Measurements from ENCODE around the gene SKAP1.

SKAP1 gene

GRCh38 chr17:48144976-48145798 is 284.8 kb downstream of the SKAP1 start:
- no peaks in the 10 kb centered on the region for H3K36me3 ChIP-seq (ENCODE audit: insufficient read depth, low read length)
- peaks cover 86% of the 10 kb centered on the region for H3K27me3 ChIP-seq (ENCODE audit: insufficient read depth, low read length)
- H3K4me3 ChIP-seq (ENCODE audit: low read depth, low read length): no peak overlapping the region
- H3K79me2 ChIP-seq (ENCODE audit: control insufficient read depth, insufficient read depth, low read length, unreplicated experiment): no peaks in the 10 kb centered on the region
- H2AFZ ChIP-seq (ENCODE audit: low read length, unreplicated experiment): no peak overlapping the region
- no peaks in the 10 kb centered on the region for H3K4me1 ChIP-seq (ENCODE audit: control insufficient read depth, insufficient read depth, low read length, unreplicated experiment)
- no peak overlapping the region for H3K27ac ChIP-seq (ENCODE audit: low read depth, low read length)

DNA sequence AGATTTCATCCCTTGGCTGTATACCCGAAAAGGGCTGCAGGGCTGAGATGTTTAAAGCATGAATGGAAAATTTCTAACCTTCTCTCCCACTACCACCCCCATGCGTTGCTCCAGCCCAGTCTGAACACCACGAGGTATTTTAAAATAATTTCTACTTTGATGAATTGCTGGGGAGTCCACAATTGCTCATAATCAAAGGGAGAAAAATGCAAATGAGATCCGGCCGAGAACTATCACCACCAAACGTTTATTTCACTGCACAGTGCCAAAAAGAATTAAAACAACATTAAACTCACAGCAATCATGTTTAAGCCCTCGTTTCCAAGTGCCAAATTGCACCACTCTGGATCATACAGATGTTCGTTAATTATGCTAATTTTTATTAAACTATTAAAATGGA is 285.8 kb downstream of the SKAP1 start:
- Histone ChIP-seq H3K36me3 (ENCODE audit: insufficient read depth, low read length) (no peaks in the 10 kb centered on the region), H3K79me2 (ENCODE audit: control insufficient read depth, insufficient read depth, low read length, unreplicated experiment) (no peaks in the 10 kb centered on the region), H3K4me3 (ENCODE audit: low read depth, low read length) (no peak overlapping the region), H3K27me3 (ENCODE audit: insufficient read depth, low read length) (peaks cover 83% of the 10 kb centered on the region), H3K4me1 (ENCODE audit: control insufficient read depth, insufficient read depth, low read length, unreplicated experiment) (no peaks in the 10 kb centered on the region), H3K27ac (ENCODE audit: low read depth, low read length) (no peak overlapping the region), H2AFZ (ENCODE audit: low read length, unreplicated experiment) (no peak overlapping the region)

DNA sequence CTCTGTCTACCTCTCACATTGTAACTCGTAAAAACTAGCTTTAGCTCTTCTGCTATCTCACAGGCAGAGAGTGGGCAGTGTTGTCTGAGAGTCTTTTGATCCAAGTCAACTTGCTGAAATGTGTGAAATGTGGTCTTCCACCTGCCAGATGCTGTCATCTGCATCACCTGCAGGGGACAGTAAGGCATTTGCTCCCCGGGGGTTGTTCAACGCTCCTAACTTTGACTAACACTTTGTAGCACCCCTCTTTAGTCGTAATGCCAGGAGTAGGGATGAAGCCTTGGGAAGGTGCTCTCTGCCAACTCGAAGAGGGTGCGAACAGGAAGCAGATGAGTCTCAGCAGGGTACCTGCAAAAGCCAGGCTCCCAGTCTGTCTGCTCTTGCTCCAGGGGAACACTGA is 286.4 kb downstream of the SKAP1 start:
- peaks cover 77% of the 10 kb centered on the region for H3K27me3 ChIP-seq (ENCODE audit: insufficient read depth, low read length)
- H2AFZ ChIP-seq (ENCODE audit: low read length, unreplicated experiment): no peak overlapping the region

DNA sequence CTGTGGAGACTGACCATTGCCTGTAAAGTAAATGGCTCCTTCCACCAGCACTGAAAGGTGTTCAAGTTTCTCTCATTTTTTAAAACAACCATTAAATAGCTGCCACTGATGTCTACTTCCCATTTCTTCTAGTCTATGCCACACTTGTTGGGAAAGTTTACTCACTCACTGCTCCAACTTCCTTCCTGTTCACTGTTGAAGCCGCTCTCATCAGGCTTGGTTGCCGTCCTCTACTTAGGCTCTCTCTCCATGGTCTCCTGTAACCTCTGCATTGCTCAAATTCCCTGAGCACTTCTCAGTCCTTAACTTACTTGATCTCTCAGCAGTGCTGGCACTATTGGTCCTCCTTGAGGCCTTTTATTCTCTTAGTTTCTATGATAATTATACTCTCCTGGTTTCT is 290.1 kb downstream of the SKAP1 start:
- no peaks in the 10 kb centered on the region for H3K4me1 ChIP-seq (ENCODE audit: control insufficient read depth, insufficient read depth, low read length, unreplicated experiment)
- H3K36me3 ChIP-seq (ENCODE audit: insufficient read depth, low read length): no peaks in the 10 kb centered on the region
- H3K27ac ChIP-seq (ENCODE audit: low read depth, low read length): no peak overlapping the region
- H2AFZ ChIP-seq (ENCODE audit: low read length, unreplicated experiment): no peak overlapping the region
- H3K27me3 ChIP-seq (ENCODE audit: insufficient read depth, low read length): peaks cover 53% of the 10 kb centered on the region
- H3K79me2 ChIP-seq (ENCODE audit: control insufficient read depth, insufficient read depth, low read length, unreplicated experiment): no peaks in the 10 kb centered on the region
- H3K4me3 ChIP-seq (ENCODE audit: low read depth, low read length): no peak overlapping the region

More for the DNA sequence above, 286.4 kb downstream of the SKAP1 start:
- no peak overlapping the region for H3K4me3 ChIP-seq (ENCODE audit: low read depth, low read length)
- no peaks in the 10 kb centered on the region for H3K4me1 ChIP-seq (ENCODE audit: control insufficient read depth, insufficient read depth, low read length, unreplicated experiment)
- H3K79me2 ChIP-seq (ENCODE audit: control insufficient read depth, insufficient read depth, low read length, unreplicated experiment): no peaks in the 10 kb centered on the region
- H3K36me3 ChIP-seq (ENCODE audit: insufficient read depth, low read length): no peaks in the 10 kb centered on the region
- H3K27ac ChIP-seq (ENCODE audit: low read depth, low read length): no peak overlapping the region

- H3K4me1 ChIP-seq (ENCODE audit: control insufficient read depth, insufficient read depth, low read length, unreplicated experiment): no peaks in the 10 kb centered on the region
- no peaks in the 10 kb centered on the region for H3K79me2 ChIP-seq (ENCODE audit: control insufficient read depth, insufficient read depth, low read length, unreplicated experiment)
- H3K27me3 ChIP-seq (ENCODE audit: insufficient read depth, low read length): peaks cover 31% of the 10 kb centered on the region
- no peak overlapping the region for H3K27ac ChIP-seq (ENCODE audit: low read depth, low read length)
- no peak overlapping the region for H2AFZ ChIP-seq (ENCODE audit: low read length, unreplicated experiment)
- H3K4me3 ChIP-seq (ENCODE audit: low read depth, low read length): no peak overlapping the region
- H3K36me3 ChIP-seq (ENCODE audit: insufficient read depth, low read length): no peaks in the 10 kb centered on the region
These were observed 292.4 kb downstream of the SKAP1 start for GRCh38 chr17:48137656-48138055.

- H3K4me1 ChIP-seq (ENCODE audit: control insufficient read depth, insufficient read depth, low read length, unreplicated experiment): no peaks in the 10 kb centered on the region
- no peak overlapping the region for H3K4me3 ChIP-seq (ENCODE audit: low read depth, low read length)
- no peak overlapping the region for H3K27ac ChIP-seq (ENCODE audit: low read depth, low read length)
- no peak overlapping the region for H2AFZ ChIP-seq (ENCODE audit: low read length, unreplicated experiment)
- H3K27me3 ChIP-seq (ENCODE audit: insufficient read depth, low read length): peaks cover 11% of the 10 kb centered on the region
- no peaks in the 10 kb centered on the region for H3K36me3 ChIP-seq (ENCODE audit: insufficient read depth, low read length)
- H3K79me2 ChIP-seq (ENCODE audit: control insufficient read depth, insufficient read depth, low read length, unreplicated experiment): no peaks in the 10 kb centered on the region
These were observed 295.0 kb downstream of the SKAP1 start for GRCh38 chr17:48134912-48135480.

DNA sequence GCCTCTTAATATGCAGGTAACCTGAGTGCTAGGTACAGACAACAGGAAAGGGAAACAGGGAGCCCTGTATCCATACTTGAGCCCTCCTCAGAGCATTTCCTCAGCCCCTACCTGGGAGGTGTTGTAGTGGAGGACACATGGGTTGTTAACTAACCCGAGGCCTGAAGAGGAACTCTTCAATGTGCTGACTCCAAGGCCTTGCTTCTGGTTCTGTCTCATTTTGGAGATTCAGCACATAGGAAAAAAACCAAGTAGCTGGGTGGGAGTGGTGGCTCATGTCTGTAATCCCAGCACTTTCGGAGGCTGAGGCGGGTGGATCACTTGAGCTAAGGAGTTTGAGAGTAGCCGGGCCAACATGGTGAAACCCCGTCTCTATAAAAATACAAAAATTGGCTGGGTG is 297.6 kb downstream of the SKAP1 start:
- H3K79me2 ChIP-seq (ENCODE audit: control insufficient read depth, insufficient read depth, low read length, unreplicated experiment): no peaks in the 10 kb centered on the region
- H2AFZ ChIP-seq (ENCODE audit: low read length, unreplicated experiment): no peak overlapping the region
- H3K27me3 ChIP-seq (ENCODE audit: insufficient read depth, low read length): peaks cover 2% of the 10 kb centered on the region; the same call in 1 of the 2 replicates
- no peak overlapping the region for H3K27ac ChIP-seq (ENCODE audit: low read depth, low read length)
- no peak overlapping the region for H3K4me3 ChIP-seq (ENCODE audit: low read depth, low read length)
- H3K36me3 ChIP-seq (ENCODE audit: insufficient read depth, low read length): no peaks in the 10 kb centered on the region
- H3K4me1 ChIP-seq (ENCODE audit: control insufficient read depth, insufficient read depth, low read length, unreplicated experiment): peaks cover 5% of the 10 kb centered on the region

- Histone ChIP-seq H3K4me3 (ENCODE audit: low read depth, low read length) (no peak overlapping the region), H3K27me3 (ENCODE audit: insufficient read depth, low read length) (no peaks in the 10 kb centered on the region), H3K79me2 (ENCODE audit: control insufficient read depth, insufficient read depth, low read length, unreplicated experiment) (no peaks in the 10 kb centered on the region), H3K36me3 (ENCODE audit: insufficient read depth, low read length) (no peaks in the 10 kb centered on the region), H3K27ac (ENCODE audit: low read depth, low read length) (no peak overlapping the region), H3K4me1 (ENCODE audit: control insufficient read depth, insufficient read depth, low read length, unreplicated experiment) (peaks cover 9% of the 10 kb centered on the region), H2AFZ (ENCODE audit: low read length, unreplicated experiment) (no peak overlapping the region)
These were observed 298.7 kb downstream of the SKAP1 start for GRCh38 chr17:48131216-48131824.

DNA sequence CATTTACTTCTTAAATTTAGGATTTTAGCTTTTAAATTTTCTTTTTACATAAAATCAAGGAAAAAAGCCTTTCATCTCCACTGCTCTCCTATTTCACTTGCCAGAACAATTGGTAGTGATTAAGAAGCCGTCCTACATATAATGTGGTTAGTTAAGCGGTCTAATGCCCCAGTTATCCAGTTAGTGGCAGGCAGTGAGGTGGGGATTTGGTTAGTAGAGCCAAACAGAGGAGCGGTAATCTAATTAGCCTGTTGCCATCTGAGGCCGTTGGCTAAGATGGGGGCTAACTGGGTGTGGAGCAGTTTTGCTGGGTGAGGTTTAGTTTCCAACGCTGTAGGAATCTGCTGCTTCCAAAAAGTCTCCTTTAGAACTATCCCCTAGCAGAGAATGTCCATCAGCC is 300.0 kb downstream of the SKAP1 start:
- Histone ChIP-seq H3K27me3 (ENCODE audit: insufficient read depth, low read length) (no peaks in the 10 kb centered on the region), H3K4me3 (ENCODE audit: low read depth, low read length) (no peak overlapping the region), H3K36me3 (ENCODE audit: insufficient read depth, low read length) (no peaks in the 10 kb centered on the region), H3K27ac (ENCODE audit: low read depth, low read length) (no peak overlapping the region), H3K4me1 (ENCODE audit: control insufficient read depth, insufficient read depth, low read length, unreplicated experiment) (peaks cover 9% of the 10 kb centered on the region), H2AFZ (ENCODE audit: low read length, unreplicated experiment) (no peak overlapping the region), H3K79me2 (ENCODE audit: control insufficient read depth, insufficient read depth, low read length, unreplicated experiment) (no peaks in the 10 kb centered on the region)

- Histone ChIP-seq H3K27ac (ENCODE audit: low read depth, low read length) (no peak overlapping the region), H3K4me1 (ENCODE audit: control insufficient read depth, insufficient read depth, low read length, unreplicated experiment) (peaks cover 9% of the 10 kb centered on the region), H3K36me3 (ENCODE audit: insufficient read depth, low read length) (no peaks in the 10 kb centered on the region), H2AFZ (ENCODE audit: low read length, unreplicated experiment) (no peak overlapping the region), H3K27me3 (ENCODE audit: insufficient read depth, low read length) (no peaks in the 10 kb centered on the region), H3K4me3 (ENCODE audit: low read depth, low read length) (no peak overlapping the region), H3K79me2 (ENCODE audit: control insufficient read depth, insufficient read depth, low read length, unreplicated experiment) (no peaks in the 10 kb centered on the region)
These were observed 301.6 kb downstream of the SKAP1 start for GRCh38 chr17:48128400-48128799.
